DND-41 (cell line): ENCODE results near the gene DUSP10.

Experiments
- ATAC-seq: fragments of 200-7000 bp; cut with Tn5 transposase; 3 replicates; pipeline ENCODE4 v1.9.1; 2021; ENCODE audit warnings: low read depth; ENCODE audit not compliant: insufficient read depth
- DNase-seq: peaks from one replicate; pipeline ENCODE4 v3.0.0-alpha.2; 2020
- H2AFZ ChIP-seq: 2 replicates; pipeline ENCODE4 v1.6.0; 2012; ENCODE audit warnings: low read depth, low read length
- H3K27ac ChIP-seq: 2 replicates; pipeline ENCODE4 v1.5.1; 2012; ENCODE audit warnings: low read length, inconsistent platforms
- H3K27me3 ChIP-seq: fragments of 200-600 bp; sonication (generic); 2 replicates; pipeline ENCODE4 v1.6.0; 2012; ENCODE audit warnings: low read length, mild to moderate bottlenecking, inconsistent platforms; ENCODE audit not compliant: insufficient read depth, poor library complexity
- H3K36me3 ChIP-seq: 2 replicates; pipeline ENCODE4 v1.5.1; 2012; ENCODE audit warnings: low read length, inconsistent platforms; ENCODE audit not compliant: insufficient read depth
- H3K4me1 ChIP-seq: 2 replicates; pipeline ENCODE4 v1.5.1; 2012; ENCODE audit warnings: mild to moderate bottlenecking, low read length; ENCODE audit not compliant: insufficient read depth
- H3K4me2 ChIP-seq: 2 replicates; pipeline ENCODE4 v1.6.0; 2012; ENCODE audit warnings: mild to moderate bottlenecking, moderate library complexity, low read length, inconsistent platforms; ENCODE audit not compliant: insufficient read depth
- H3K4me3 ChIP-seq, 2 experiments: fragments of 200-600 bp in 1 of 2; shearing (Covaris generic) in 1 of 2; 2 replicates each; pipeline ENCODE4 v1.5.1; 2012 to 2016; ENCODE audit warnings: inconsistent platforms in 2 of 2, low read length in 2 of 2, mild to moderate bottlenecking in 2 of 2, low read depth in 1 of 2, moderate library complexity in 1 of 2
- H3K79me2 ChIP-seq: 2 replicates; pipeline ENCODE4 v1.6.0; 2012; ENCODE audit warnings: low read length, inconsistent platforms; ENCODE audit not compliant: insufficient read depth
- H3K9ac ChIP-seq: 2 replicates; pipeline ENCODE4 v1.6.0; 2012; ENCODE audit warnings: low read depth, mild to moderate bottlenecking, inconsistent platforms, low read length, moderate library complexity
- H3K9me3 ChIP-seq: 2 replicates; pipeline ENCODE4 v1.5.1; 2012; ENCODE audit warnings: low read length, moderate library complexity, mild to moderate bottlenecking, inconsistent platforms; ENCODE audit not compliant: insufficient read depth, severe bottlenecking
- H4K20me1 ChIP-seq: 2 replicates; pipeline ENCODE4 v1.6.0; 2012; ENCODE audit warnings: low read length; ENCODE audit not compliant: insufficient read depth
- CTCF ChIP-seq: IDR thresholded peaks from 2 replicates; pipeline ENCODE4 v1.5.1; 2012; ENCODE audit warnings: borderline replicate concordance, low read length, moderate library complexity, mild to moderate bottlenecking; ENCODE audit not compliant: poor library complexity, severe bottlenecking; ENCODE audit errors: extremely low read depth
- EZH2 ChIP-seq: IDR thresholded peaks from 3 replicates; pipeline ENCODE4 v1.6.1; 2012; ENCODE audit warnings: borderline replicate concordance, low read depth, mild to moderate bottlenecking, moderate library complexity, low read length, inconsistent platforms; ENCODE audit not compliant: severe bottlenecking

Gene DUSP10

DNA sequence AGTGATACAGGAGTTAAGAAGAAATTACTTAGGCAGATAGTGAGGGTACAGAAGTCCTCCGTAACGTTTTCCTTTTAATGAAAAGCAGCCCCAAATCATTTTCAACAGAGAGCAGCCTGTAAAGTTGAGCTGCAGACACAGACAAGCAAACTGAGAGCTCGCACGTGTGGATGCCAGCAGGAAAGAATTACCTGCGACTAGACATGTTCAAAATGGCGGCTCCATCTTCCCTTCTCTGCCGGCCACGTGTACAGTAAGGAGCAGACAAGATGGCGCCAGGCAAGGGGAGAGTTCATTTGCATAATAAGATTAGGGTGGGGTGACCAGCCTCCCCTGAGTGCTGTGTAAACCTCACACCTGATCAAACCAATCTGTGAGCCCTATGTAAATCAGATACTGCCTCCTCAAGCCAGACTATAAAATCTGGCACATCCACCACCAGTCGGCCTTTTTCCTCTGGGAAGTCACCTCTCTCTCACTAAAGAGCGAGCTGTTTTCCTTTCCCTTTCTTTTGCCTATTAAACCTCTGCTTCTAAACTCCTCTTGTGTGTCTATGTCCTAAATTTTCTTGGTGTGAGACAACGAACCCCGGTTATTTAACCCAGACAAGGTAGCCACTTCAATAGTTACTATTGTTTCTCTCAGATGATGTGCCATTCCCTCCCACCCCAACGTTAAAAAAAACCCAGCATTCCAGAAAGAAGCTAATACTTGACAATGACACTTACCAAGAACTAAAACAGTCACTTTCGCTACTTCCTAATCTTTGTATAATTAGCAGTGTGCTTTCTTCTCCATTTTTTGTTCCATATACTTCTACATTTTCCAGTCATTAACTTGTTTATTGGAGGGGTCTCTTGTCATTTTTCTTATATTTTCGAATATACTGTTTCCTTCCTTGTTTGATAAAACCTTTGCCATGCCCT is 27.4 kb downstream of the DUSP10 start:
- Histone ChIP-seq H3K4me3 (no peak overlapping the region), H2AFZ (no peak overlapping the region), H3K4me2 (no peak overlapping the region), H3K27me3 (no peaks in the 10 kb centered on the region), H3K4me1 (peaks cover 52% of the 10 kb centered on the region), H3K27ac (peak overlapping the region; percentile 26; the same call in 1 of the 2 replicates), H3K36me3 (no peaks in the 10 kb centered on the region), H3K9me3 (no peaks in the 10 kb centered on the region), H3K9ac (no peak overlapping the region), H3K79me2 (no peaks in the 10 kb centered on the region; the same call in 1 of the 2 replicates), H4K20me1 (no peaks in the 10 kb centered on the region)
- TF ChIP-seq CTCF (no peak), EZH2 (no peak)
- DNase-seq (no peak), ATAC-seq (no peak)

- Histone ChIP-seq H3K36me3 (no peaks in the 10 kb centered on the region), H3K4me3 (no peak overlapping the region), H3K79me2 (no peaks in the 10 kb centered on the region; the same call in 1 of the 2 replicates), H2AFZ (no peak overlapping the region), H3K27ac (peak overlapping the region; percentile 75), H3K27me3 (no peaks in the 10 kb centered on the region), H3K4me2 (peak overlapping the region; percentile 22), H3K9ac (peak overlapping the region; percentile 14), H3K9me3 (no peaks in the 10 kb centered on the region), H4K20me1 (no peaks in the 10 kb centered on the region), H3K4me1 (peaks cover 68% of the 10 kb centered on the region)
- ATAC-seq (peak; percentile 93), DNase-seq (peak; percentile 93)
- TF ChIP-seq CTCF (no peak), EZH2 (no peak)
These were observed 29.0 kb downstream of the DUSP10 start for GRCh38 chr1:221712776-221713431.

GRCh38 chr1:221712198-221712684 is 29.6 kb downstream of the DUSP10 start:
- Histone ChIP-seq H3K4me3 (no peak overlapping the region), H2AFZ (no peak overlapping the region), H3K27ac (peak overlapping the region; percentile 75), H3K79me2 (no peaks in the 10 kb centered on the region; the same call in 1 of the 2 replicates), H3K9ac (peak overlapping the region; percentile 14; the same call in 1 of the 2 replicates), H3K4me2 (peak overlapping the region; percentile 22), H3K9me3 (no peaks in the 10 kb centered on the region), H4K20me1 (no peaks in the 10 kb centered on the region), H3K27me3 (no peaks in the 10 kb centered on the region), H3K36me3 (no peaks in the 10 kb centered on the region), H3K4me1 (peaks cover 75% of the 10 kb centered on the region)
- DNase-seq (peak; percentile 42), ATAC-seq (peak; percentile 36)
- TF ChIP-seq EZH2 (no peak), CTCF (no peak)
